Prostate gland (tissue), 2 donors: ENCODE data around the gene PEF1. TPM values are rescaled to one million over a fixed set of nuclear protein-coding genes. Genes with fewer than 3 reads are reported as not detected.

ENCODE experiments used
- DNase-seq: peaks from one replicate; pipeline ENCODE4 v3.0.0-alpha.2; 2019; ENCODE audit warnings: low spot score
- H3K27ac ChIP-seq, 2 donors: fragments of 200-600 bp; sonication (generic); 2 replicates each; pipeline ENCODE4 v1.5.1; 2017 to 2019
- H3K27me3 ChIP-seq: fragments of 200-600 bp; sonication (generic); replicated peaks from 2 replicates; pipeline ENCODE4 v1.5.1; 2019; ENCODE audit not compliant: insufficient read depth
- H3K36me3 ChIP-seq, 2 donors: fragments of 200-600 bp; sonication (generic); 1 replicate in 1 of 2; 2 replicates in 1 of 2; pipeline versions ENCODE4 v1.5.1 to v1.8.1; 2017 to 2019
- H3K4me1 ChIP-seq: fragments of 200-600 bp; sonication (generic); replicated peaks from 2 replicates; pipeline ENCODE4 v1.5.1; 2019
- H3K4me3 ChIP-seq, 2 donors: fragments of 200-600 bp; sonication (generic); 2 replicates each; pipeline ENCODE4 v1.5.1; 2017 to 2019
- H3K9me3 ChIP-seq: fragments of 200-600 bp; sonication (generic); 2 replicates; pipeline ENCODE4 v1.5.1; 2017
- CTCF ChIP-seq, 4 experiments: fragments of 200-600 bp in 2 of 4; fragments of 450-650 bp in 2 of 4; sonication (generic) in 2 of 4; IDR thresholded peaks; 1 replicate in 3 of 4; 2 replicates in 1 of 4; pipeline ENCODE4 v1.5.1; 2016 to 2019; ENCODE audit warnings: antibody characterized with exemption in 4 of 4, mild to moderate bottlenecking in 2 of 4, moderate library complexity in 2 of 4
- POLR2A ChIP-seq: fragments of 450-650 bp; IDR thresholded peaks from one replicate; pipeline ENCODE4 v1.6.1; 2016; ENCODE audit warnings: antibody characterized with exemption, mild to moderate bottlenecking
- POLR2AphosphoS5 ChIP-seq: sonication (generic); formaldehyde crosslinking; IDR thresholded peaks from one replicate; pipeline ENCODE4 v1.6.1; 2017; ENCODE audit warnings: antibody characterized with exemption
- WGBS: methylation state at CpG from one replicate; pipeline ENCODE4 v1.1.5; 2018; 5-methylcytosine and 5-hydroxymethylcytosine counted together
- intact Hi-C: fragments of 100-400 bp; cut with DNase I; formaldehyde crosslinking; loops from one replicate; pipeline ENCODE4 v1.14.2; 2022
- total RNA-seq, 2 donors: library from RNA; depleted of rRNA; stranded (reverse); fragments of >200 nt; gene quantifications; one replicate each; pipeline ENCODE4 v1.1.0, GENCODE V29; 2016

PEF1 gene
- total RNA-seq, 2 donors from 2014 or later, result 83.1 to 99.5 TPM

GRCh38 chr1:31643976-31644559 lies 608 bp downstream of the PEF1 start:
- no peak for TF ChIP-seq POLR2AphosphoS5
- no peak for TF ChIP-seq CTCF (IDR thresholded peaks at IDR 0.05)
- TF ChIP-seq POLR2A, result no peak
- Histone ChIP-seq H3K27me3 (no peaks in the 10 kb centered on the region), H3K4me3 (peak overlapping the region; percentile 93 to 94), H3K27ac (peak overlapping the region; percentile 93 to 96), H3K9me3 (no peaks in the 10 kb centered on the region), H3K4me1 (no peaks in the 10 kb centered on the region), H3K36me3 (no peaks in the 10 kb centered on the region)
- intact Hi-C loops, result no loop called here
- WGBS, result 4% methylated on average over 18 of the region's 18 CpGs
- DNase-seq, result no peak

- no peak for DNase-seq
- intact Hi-C loops, result no loop called here
- 97% methylated on average over 3 of the region's 3 CpGs for WGBS
Observed at GRCh38 chr1:31642897-31643296, 1.8 kb downstream of the PEF1 start.

GRCh38 chr1:31642366-31642765 lies 2.3 kb downstream of the PEF1 start:
- no peak for DNase-seq
- no peaks in the 10 kb centered on the region for H3K36me3 ChIP-seq
- intact Hi-C loops, result no loop called here
- no peak overlapping the region for H3K4me3 ChIP-seq
- H3K4me1 ChIP-seq, result no peaks in the 10 kb centered on the region
- no peak overlapping the region for H3K27ac ChIP-seq
- H3K27me3 ChIP-seq, result no peaks in the 10 kb centered on the region
- H3K9me3 ChIP-seq, result no peaks in the 10 kb centered on the region
- WGBS, result 80% methylated on average over 4 of the region's 4 CpGs
- TF ChIP-seq CTCF (IDR thresholded peaks at IDR 0.05) (no peak), POLR2A (no peak), POLR2AphosphoS5 (no peak)

More at GRCh38 chr1:31642897-31643296, 1.8 kb downstream of the PEF1 start:
- no peak for TF ChIP-seq CTCF (IDR thresholded peaks at IDR 0.05)
- no peak for TF ChIP-seq POLR2AphosphoS5
- TF ChIP-seq POLR2A, result no peak
- Histone ChIP-seq H3K27ac (no peak overlapping the region), H3K36me3 (no peaks in the 10 kb centered on the region), H3K4me1 (no peaks in the 10 kb centered on the region), H3K27me3 (no peaks in the 10 kb centered on the region), H3K4me3 (no peak overlapping the region), H3K9me3 (no peaks in the 10 kb centered on the region)

GRCh38 chr1:31640964-31641363 lies 3.7 kb downstream of the PEF1 start:
- no peaks in the 10 kb centered on the region for H3K36me3 ChIP-seq
- no peak for DNase-seq
- intact Hi-C loops, result no loop called here
- no peak overlapping the region for H3K27ac ChIP-seq
- no peaks in the 10 kb centered on the region for H3K9me3 ChIP-seq
- H3K27me3 ChIP-seq, result no peaks in the 10 kb centered on the region
- peaks cover 2% of the 10 kb centered on the region for H3K4me1 ChIP-seq
- WGBS, result 83% methylated on average over 4 of the region's 4 CpGs
- no peak for TF ChIP-seq CTCF (IDR thresholded peaks at IDR 0.05)
- no peak for TF ChIP-seq POLR2AphosphoS5
- no peak for TF ChIP-seq POLR2A
- H3K4me3 ChIP-seq, result no peak overlapping the region

- H3K36me3 ChIP-seq, result no peaks in the 10 kb centered on the region
- no peak overlapping the region for H3K4me3 ChIP-seq
- no peaks in the 10 kb centered on the region for H3K9me3 ChIP-seq
- peaks cover 2% of the 10 kb centered on the region for H3K4me1 ChIP-seq
- H3K27me3 ChIP-seq, result no peaks in the 10 kb centered on the region
- intact Hi-C loops, result no loop called here
- TF ChIP-seq POLR2AphosphoS5 (no peak), POLR2A (no peak), CTCF (IDR thresholded peaks at IDR 0.05) (no peak)
- DNase-seq, result no peak
- no peak overlapping the region for H3K27ac ChIP-seq
Observed at GRCh38 chr1:31640179-31640578, 4.5 kb downstream of the PEF1 start.
